ENCODE measurements around the gene MMP23B.

MMP23B gene

DNA sequence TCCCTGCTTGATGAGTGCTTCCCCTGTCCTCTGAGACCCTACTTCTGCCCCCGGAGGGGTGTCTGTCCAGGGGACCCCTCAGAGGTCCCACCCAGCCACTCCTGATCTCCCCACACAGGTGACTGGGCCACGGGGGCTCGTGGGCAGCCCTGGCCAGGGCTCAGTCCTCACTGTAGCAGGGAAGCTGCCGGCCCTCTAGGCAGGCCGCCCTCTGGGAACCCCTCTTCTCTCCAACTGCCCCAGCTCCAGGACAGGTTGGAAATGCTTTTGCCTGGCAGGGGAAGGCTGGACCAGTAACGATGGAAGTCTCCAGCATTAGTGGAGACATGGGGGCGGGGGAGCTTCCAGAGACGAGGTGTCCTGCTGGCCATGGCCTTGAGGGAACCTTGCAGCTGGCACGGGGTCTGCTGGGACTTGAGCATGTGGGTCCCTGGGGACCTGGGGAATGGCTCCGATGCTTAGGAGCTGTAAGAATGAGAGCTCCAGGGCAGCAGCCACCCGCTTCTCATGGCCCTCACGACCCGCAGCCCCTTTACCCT is 28.9 kb upstream of the MMP23B start:
- no peak for DNase-seq (ENCODE audit: low spot score)

DNA sequence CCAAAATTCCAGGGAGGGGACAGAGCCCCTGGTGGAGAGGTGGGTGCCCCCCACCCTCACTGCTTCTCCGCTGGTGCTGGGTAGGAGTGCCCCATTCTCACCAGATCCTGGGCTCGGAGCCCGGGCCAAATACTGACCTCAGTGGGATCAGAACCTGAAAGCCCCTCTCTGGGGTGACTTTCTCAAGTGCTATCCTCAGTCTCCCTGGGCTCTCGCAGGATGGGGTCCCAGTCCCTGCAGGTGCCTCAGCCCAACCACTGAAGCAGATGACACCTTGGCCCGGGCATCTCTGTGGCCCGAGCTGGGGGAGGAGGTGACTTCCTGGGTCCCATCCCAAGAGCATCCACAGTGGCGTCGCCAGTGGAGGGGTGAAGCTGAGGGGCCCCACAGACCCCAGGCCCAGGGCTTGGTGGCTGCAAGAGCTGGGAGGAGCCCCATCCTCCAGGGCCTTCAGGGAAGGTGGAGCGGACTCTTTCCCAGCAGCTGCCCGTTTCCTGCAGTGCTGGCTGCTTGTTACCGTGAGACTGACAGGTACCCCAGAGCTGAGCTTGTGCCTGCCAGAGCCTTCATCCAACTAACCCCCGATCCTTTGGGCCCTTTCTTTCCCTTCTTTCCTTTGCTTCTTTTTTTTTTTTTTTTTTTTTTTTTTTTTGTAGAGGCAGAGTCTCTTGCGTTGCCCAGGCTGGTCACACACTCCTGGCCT is 28.2 kb upstream of the MMP23B start:
- no peak for DNase-seq (ENCODE audit: low spot score)

DNA sequence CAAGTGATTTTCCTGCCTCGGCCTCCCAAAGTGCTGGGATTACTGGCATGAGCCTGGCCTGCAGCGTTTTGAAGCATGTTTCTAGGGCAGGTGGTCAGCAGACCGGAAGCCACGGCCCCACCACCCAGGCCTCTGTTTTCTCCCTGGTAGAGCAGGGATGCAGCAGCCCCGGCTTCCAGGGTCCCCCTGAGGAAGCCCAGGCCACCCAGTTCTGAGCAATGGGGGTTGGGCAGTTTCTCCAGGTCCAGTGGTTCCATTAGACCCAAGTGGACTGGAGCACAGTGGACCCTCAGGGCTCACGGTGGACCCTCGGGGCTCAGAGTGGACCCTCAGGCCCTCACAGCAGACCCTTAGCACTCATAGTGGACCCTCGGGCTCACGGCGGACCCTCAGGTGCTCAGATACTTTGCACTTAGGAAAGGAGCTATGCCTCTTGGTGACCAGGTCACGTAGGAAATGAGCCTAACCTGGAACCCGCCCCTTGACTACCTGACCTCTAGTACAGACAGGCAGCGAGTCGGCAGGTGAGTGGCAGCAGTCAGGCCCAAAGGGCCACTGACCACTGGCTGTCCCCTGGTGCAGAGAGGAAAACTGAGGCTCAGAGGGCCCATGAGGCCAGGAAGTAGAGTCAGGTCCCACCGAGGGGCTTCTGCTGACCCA is 27.5 kb upstream of the MMP23B start:
- DNase-seq (ENCODE audit: low spot score): no peak

DNA sequence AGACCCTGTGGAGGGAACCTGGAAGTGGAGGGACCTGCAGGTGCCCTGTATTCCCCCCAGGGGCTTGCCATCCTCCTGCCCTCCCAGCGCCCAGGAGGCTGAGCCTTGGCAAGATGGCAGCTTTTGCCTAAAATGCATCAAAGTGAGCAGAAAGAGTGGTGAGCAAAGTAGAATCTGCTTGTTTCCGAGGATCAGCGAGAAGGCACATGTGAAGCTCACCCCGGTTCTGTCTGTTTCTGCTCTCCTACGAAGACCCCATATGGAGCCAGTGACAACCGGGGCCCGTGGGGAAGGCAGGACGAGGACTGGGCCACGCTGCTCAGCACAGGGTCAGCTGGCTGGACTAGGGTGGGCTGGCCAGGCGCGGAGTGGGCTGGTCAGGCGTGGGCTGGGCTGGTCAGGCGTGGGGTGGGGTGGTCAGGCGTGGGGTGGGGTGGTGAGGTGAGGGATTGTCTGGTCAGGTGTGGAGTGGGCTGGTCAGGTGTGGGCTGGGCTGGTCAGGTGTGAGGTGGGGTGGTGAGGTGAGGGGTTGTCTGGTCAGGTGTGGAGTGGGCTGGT is 26.9 kb upstream of the MMP23B start:
- no peak for DNase-seq (ENCODE audit: low spot score)

DNA sequence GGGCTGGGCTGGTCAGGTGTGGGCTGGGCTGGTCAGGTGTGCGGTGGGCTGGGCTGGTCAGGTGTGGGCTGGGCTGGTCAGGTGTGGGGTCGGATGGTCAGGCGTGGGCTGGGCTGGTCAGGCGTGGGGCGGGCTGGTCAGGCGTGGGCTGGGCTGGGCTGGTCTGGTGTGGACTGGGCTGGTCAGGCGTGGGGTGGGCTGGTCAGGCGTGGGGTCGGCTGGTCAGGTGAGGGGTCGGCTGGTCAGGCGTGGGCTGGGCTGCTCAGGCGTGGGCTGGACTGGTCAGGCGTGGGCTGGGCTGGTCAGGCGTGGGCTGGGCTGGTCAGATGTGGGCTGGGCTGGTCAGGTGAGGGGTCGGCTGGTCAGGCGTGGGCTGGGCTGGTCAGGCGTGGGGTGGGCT is 26.2 kb upstream of the MMP23B start:
- no peak for DNase-seq (ENCODE audit: low spot score)

DNA sequence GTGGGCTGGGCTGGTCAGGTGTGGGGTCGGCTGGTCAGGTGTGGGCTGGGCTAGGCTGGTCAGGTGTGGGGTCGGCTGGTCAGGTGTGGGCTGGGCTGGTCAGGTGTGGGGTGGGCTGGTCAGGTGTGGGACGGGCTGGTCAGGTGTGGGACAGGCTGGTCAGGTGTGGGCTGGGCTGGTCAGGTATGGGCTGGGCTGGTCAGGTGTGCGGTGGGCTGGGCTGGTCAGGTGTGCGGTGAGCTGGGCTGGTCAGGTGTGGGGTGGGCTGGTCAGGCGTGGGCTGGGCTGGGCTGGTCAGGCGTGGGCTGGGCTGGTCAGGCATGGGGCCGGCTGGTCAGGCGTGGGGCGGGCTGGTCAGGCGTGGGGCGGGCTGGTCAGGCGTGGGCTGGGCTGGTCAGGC is 25.7 kb upstream of the MMP23B start:
- no peak for DNase-seq (ENCODE audit: low spot score)

DNA sequence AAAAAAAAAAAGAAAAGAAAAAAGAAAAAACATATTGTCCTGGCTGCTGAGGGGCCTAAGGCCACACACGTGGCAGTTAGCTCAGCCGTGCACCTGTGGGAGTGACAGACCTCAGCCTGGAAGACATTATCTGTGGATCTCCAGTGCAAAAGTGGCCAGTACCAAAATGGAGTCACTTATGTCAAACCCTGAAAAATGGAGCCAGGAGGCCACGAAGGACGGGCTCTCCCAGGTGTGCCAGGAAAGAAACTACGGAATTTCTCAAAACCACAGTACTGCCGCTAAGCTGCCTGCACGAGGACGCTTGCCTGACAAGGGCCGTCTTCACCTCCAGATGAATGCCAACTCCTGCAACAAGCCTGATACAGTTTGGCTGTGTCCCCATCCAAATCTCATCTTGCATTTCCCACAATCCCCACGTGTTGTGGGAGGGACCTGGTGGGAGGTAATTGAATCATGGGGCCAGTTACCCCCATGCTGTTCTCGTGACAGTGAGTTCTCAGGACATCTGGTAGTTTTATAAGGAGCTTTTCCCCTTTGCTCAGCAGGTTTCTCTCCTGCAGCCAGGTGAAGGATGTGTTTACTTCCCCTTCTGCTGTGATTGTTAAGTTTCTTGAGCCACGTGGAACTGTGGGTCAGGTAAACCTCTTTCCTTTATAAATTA is 22.0 kb upstream of the MMP23B start:
- no peak for DNase-seq (ENCODE audit: low spot score)

DNA sequence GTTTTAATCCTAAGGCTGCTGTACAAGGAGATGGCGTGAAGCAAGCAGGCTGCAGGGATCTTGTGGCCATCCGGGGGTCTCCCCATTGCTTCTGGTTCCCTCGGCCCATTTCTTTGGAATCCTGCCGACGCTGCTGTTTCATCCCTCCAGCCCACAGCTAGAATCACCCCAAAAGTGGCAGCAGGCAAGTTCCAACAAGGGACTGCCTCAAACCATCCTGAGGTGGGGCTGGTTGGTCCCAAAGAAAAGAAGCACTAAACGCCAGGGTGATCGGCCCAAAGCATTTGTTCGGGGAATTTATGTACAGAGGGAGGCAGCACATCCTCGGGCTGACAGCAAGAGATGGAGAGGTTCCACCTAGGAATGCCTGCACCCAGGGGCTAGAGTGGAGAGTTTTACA is 21.2 kb upstream of the MMP23B start:
- DNase-seq (ENCODE audit: low spot score): no peak

DNA sequence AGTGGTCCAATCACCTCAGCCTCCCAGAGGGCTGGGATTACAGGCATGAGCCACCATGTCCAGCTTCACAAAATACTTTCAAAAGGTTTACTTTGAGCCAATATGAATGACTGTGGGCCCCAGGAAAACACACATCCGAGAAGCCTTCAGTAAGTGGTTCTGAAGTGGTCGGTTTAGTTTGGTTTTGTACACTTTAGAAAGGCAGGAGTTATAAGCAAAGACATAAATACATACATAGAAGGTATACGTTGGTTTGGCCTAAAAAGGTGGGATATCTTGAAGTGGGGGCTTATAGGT is 19.9 kb upstream of the MMP23B start:
- no peak for DNase-seq (ENCODE audit: low spot score)

DNA sequence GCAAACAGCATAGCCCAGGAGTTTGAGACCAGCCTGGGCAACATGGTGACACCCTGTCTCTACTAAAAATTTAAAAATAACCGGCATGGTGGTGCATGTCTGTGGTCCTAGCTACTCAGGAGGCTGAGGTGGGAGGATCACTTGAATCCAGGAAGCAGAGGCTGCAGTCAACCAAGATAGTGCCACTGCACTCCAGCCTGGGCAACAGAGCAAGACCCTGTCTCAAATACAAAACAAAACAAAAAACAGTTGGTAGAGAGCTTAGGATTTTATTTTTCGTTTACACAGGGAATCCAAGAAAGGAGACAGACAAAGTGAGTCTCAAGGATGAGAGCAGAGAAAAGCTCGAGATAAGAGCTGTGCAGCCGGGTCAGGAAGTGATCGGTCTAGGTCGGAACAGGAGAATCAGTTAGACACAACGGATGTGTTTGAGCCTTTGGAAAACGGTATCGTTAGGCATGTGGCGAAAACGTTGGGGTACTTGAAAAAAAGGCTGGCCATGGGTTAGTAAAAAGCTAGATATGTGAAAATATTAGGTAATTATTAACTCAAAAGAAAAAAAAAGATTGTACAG is 18.4 kb upstream of the MMP23B start:
- DNase-seq (ENCODE audit: low spot score): no peak

DNA sequence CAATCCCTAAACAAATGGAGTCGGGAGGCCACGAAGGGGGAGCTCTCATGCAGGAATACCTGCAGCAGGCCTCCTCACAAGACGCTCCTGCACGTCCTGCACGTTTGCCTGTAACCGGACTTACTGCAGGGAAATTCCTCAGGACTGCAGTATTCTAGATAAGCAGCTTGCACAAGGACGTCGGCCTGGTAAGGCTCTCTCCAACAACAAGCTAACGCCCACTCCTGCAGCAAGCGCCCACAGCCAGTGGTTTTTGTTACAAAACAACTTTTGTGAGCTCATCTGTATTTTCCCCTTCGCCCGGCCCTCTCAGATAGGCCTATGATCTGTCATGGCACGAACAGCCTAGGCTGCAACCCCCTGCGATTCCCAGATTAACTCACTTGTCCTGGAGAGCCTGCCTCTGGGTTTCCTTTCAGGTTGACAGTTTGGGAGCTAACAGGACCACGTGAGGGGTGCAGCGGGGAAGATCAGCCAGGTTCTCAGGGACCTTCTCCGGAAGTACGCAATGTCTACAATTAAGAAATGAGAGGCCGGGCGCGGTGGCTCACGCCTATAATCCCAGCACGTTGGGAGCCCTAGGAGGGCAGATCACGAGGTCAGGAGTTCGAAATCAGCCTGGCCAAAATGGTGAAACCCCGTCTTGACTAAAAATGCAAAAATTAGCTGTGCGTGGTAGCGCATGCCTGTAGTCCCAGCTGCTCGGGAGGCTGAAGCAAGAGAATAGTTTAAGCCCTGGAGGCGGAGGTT is 17.6 kb upstream of the MMP23B start:
- peak; percentile 73 for DNase-seq (ENCODE audit: low spot score)

DNA sequence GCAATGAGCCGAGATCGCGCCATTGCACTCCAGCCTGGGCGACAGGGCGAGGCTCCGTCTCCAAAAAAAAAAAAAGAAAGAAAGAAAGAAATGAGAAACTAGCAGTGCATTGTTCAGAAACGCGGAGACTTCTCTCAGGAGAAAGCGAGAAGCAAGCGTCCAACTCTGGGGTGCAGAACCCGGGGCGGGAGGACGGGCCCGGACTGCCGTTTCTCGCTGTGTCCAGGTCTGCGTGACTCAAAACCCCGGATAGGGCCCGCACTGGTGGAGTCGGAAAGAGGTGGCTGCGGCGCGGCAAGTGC is 17.1 kb upstream of the MMP23B start:
- DNase-seq (ENCODE audit: low spot score): no peak

DNA sequence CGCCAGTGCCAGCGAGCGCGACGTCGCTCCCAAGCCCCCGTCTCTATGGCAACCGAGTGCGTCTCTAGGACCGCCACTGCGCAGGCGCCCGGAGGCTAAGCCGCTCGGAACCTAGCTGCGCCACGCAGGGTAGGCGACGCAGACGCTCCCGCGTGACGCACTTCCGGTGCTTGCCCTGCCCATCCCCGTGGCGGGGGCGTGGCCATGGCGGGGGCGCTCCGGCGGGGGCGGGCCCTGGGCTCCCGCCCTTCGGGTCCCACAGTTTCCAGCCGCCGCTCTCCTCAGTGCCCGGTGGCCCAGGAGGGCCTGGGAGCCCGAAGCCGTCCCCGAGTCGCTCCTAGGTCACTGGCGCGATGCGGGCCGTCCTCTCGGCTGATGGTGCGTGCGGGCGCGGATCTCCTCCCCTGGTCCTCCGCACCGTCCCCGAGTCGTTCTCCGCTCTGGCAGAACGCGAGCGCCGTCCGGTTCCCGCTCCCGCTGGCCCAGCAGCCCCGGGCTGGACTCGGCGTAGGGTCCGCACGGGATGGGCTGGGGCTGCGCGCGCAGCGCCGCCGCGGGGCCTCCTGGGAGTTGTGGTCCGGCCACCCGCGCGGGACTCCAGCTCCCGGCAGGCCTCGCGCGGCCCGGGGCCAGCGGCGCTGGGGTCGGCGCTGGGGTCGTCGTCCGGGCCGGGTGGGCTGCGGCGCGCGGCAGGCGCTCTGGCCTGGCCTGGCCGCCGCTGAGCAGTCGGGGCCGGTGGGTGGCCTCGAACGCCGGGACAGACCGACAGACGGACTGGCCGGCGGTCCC is 16.5 kb upstream of the MMP23B start, which contains the start of gene MIB2:
MIB2 (plus strand) TSS at position 245 of the 789 bp plus-strand sequence. CDS start 7,953 bp downstream, outside the sequence.
- peak; percentile 98 for DNase-seq (ENCODE audit: low spot score)

DNA sequence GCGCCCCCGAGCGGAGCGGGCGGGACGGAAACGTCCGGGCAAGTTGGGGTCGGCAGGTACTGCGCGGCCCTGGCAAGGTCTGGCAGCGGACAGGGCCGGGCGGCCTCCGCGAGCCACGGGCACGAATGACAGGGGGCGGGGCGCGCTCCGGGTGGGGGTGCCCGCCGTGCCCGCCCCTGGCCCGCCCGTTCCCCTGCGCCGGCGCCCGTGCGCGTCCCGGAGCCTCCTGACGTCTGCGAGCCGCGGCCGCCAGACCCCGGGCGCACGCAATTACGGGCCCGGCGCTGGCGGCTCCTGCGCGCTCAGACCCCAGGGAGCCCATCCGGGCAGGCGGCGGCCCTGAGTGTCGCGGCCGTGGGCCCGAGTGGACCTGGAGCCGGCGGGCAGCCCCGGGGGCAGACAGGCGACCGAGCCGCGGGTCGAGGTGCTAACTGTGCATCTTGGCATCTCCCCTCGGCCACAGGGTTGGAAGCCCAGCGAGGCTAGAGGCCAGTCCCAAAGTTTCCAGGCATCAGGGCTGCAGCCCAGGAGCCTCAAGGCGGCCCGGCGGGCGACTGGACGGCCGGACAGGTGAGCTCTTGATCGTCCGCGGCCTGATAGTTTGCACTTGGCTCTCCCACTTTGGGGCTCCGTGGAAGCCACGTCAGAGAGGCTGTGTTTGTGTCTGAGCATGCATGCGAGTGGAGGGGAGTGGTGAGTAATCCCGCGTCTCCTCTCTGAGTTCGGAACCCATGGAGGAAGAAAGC is 15.8 kb upstream of the MMP23B start:
- DNase-seq (ENCODE audit: low spot score): peak; percentile 31

DNA sequence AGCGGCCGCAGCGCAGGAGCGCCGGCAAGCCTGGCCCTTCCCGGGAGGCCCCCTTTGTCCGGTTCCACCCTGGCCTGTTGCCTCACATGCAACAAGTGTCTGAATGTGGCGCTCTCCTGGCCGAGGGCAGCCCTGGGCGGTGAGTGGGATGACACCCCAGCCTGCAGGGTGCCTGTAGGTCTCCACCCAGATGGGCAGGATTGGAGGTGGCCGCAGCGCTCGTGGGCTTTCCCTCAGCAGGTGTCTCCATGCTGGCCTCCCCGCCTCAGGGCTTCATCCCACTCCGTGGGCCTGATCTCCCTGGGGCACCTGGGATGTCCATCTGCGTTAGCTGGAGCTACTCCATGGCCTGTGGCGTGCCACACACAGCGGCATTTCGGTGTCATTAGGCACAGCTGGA is 15.1 kb upstream of the MMP23B start:
- no peak for DNase-seq (ENCODE audit: low spot score)

DNA sequence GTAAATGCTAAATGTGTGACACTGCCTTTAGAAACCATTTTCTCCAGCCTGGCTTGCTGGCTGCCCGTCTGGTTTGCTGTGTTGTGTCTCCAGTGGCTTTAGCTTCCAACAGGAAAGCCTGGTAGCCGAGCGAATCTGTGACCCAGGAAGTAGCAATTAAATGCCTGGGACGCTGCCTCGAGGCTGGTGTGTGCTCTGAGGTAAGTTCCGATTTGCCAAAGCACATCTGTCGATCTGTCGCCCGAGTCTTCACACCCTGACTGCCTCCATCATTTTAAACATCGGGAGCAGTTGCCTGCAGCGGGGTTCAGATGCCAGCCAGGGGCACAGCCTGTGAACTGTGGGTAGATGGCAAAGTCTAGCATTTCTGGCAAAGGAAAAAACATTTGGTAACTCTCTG is 14.5 kb upstream of the MMP23B start:
- DNase-seq (ENCODE audit: low spot score): no peak

DNA sequence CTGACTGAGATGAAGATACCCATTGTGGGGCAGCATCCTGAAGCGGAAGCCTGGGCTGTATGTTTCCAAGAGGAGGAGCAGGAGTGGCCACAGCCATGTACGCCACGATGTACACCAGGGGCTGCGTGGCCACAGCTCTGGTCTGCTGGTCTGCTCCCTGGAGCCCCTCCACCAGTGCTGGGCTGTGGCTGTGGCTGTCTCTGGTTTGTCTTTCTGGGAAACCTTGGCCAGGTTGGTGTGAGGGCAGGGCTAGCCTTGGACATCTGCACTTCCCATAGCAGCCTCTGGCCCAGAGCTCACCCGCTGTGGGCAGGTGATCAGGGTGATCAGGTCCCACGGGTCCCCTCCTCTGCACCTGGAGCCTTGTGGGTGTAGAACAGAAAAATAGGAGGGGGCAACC is 14.0 kb upstream of the MMP23B start:
- no peak for DNase-seq (ENCODE audit: low spot score)

DNA sequence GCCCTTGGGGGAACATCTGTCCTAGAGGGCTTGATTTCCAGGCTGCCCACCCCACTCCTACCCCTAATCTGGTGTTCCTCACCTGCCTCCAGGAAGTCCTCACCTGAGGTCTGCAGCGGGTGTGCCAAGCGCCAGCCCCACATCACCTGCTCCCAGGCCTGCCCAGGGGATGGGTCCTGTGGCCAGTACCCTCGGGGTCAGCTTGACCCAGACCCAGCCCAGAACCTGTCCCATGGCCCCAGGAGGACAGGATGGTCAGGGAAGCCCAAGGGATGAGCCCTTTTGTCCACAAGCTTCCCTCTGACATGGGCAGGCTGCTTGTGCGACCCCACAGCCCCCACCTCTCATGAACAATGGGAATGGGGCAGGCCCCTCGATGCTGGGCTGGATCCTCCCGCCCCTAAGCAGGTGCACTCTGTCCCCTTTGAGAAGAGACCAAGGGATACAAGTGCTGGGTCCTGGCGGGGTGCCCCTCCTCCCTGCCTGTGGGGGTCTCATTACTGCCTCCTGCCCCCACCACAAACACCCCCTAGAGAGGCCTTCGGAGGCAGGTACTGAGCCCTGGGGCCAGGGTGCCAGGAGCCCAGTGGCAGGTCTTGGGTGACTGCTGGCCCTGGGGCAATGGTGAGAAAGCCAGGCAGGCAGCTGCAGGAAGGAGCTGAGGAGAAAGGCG is 13.4 kb upstream of the MMP23B start:
- no peak for DNase-seq (ENCODE audit: low spot score)

DNA sequence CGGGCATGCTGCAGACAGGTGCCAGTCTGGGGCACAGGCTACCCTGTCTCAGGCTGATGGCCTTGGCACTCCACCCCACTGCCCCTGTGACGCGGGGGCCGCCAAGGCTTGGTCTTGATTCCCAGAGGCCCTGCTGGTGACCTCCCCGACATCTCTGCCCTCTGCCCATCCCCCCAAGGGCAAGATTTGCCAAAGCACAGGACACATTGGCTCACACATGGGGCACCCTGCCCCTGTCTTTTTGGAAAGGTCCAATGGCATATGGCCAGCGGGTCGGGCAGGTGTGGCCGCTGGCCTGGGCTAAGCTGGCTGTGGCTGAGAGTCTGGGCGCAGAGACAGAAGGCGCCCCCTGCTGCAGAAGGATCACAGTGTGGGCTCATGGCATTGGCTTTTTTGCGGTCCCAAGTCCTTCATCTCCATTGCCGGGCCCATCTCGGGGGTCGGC is 12.0 kb upstream of the MMP23B start:
- no peak for DNase-seq (ENCODE audit: low spot score)

Data from CD4-positive, alpha-beta T cell treated with Interleukin-2 at 100 ng/mL for 4 hours (primary cell).